Inflammatory macrophage (primary cell): Measurements from ENCODE around the gene CLCN3.
A peak's percentile ranks its signal among the peaks of the same experiment; 100 is the strongest.
"Not testable (repeated sequence)": the region's sequence is repeated elsewhere in the genome, so short reads cannot be mapped to it uniquely, and the experiment has no call there.

Experiments
- DNase-seq, 2 donors: peaks; one replicate each; pipeline ENCODE4 v3.0.0-alpha.2; 2020 to 2022

Gene CLCN3

GRCh38 chr4:169658196-169658595 is 37.8 kb downstream of the CLCN3 start:
- DNase-seq, result no peak

DNA sequence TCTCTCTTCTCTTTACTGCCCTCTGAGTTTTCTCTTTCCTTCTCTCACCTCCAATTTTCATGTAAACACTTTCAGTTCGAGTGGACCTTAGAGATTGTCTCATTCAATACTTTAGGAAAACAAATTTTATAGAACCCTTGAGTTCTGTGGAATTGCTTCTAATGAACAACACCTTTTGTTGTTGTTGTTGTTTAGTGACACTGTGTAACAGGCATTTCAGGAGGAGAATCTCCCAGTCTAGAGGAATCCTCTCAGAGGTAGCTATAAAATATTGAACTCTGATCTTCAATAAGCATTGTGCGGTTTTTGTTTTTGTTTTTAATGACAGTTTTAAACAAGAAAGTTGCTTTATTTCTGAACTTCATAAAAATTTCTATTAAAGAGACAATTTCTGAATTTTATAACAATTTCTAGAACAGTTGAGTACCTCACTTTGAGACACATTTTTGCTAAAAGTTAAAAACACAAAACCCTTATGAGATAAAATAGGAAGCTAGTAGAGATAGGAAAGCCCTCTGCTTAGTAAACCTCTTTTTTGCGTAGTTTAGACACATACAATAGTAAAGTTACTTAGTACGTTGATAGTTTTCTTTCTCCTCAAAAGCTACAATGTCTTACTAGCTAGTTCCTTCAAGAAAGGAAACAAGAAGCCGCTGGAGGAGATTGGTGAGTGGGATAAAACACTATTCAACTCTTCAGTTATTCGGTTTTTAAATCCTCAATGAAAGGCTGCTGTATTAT is 38.8 kb downstream of the CLCN3 start:
- DNase-seq, result no peak

DNA sequence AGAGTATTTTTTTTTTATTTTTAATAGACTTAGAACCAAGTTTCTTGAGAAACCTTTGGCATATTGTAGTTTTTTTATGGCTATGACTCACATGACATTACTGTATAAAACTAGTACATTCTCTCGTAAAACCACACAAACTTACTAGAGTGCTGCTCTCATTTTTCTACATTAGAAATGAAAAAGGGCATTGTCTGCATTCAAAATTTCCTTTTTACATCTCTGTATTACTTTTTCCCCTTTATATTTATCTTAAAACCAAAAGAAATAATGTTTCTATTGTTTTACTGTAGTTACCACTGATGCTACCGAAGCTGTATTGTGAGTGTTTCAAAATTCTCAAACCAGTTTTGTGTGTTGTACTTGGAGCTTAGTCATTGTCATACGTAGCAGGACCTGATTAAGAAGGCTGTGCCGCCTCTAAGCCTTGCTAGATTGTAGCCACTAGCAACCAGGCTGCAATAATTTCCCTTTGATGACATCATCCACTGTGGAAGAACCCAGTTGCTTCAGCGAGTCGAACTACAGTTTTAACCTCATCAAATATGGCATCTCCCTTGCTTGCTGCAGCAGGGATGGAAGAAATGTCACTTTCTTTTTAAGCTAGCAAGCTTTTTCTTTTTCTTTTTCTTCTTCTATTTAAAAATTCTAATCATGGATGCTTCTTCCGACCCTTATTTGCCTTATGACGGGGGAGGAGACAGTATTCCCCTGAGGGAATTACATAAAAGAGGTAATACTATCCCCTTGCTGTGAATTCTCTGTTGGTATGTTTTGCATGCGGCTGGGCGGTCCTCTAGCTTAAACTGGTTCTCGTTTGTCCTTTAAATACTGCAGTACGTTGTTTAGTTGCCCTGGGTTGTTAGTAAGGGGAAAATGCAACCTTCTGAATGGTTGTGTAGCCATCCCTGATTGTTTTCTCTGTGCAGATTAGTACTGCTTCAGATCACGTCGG is 39.6 kb downstream of the CLCN3 start:
- peak; percentile 96 to 97 for DNase-seq

DNA sequence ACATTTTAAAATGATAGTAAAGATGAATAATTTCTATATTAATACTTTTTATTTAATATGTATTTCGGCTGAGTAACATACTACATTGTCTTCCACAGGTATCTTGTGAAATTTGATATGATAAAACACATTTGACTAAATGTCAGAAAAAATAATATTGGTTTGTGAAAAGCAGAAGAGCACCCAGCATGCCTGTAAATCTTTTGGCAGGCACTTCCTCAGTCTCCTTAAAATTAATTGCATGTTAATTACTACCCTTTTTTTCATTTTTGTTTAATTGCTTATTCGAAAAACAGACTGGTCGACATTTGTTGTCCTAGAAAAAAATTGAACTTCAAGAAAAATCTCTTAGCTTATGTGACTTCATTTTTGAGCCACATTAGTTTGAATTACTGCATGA is 40.6 kb downstream of the CLCN3 start:
- no peak for DNase-seq

GRCh38 chr4:169661761-169662160 is 41.4 kb downstream of the CLCN3 start:
- no peak for DNase-seq

DNA sequence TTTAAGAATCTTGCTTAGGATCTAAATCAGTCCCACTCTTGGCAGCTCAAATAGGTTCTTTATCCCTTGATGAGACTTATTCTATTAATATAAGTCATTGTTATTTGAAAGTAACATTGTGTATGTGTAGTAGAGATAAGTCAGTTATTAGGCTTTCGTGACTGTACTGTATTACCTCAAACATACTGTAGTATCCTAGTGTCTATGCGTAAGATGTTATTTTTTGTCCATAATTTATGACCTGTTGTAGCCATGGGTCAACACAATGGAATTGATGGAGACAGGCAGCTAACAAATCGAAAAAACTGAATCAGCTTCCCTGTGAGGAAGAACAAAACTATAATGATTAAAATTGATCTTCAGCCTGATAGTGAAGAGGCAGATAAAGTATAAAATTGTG is 41.8 kb downstream of the CLCN3 start:
- DNase-seq, result no peak

DNA sequence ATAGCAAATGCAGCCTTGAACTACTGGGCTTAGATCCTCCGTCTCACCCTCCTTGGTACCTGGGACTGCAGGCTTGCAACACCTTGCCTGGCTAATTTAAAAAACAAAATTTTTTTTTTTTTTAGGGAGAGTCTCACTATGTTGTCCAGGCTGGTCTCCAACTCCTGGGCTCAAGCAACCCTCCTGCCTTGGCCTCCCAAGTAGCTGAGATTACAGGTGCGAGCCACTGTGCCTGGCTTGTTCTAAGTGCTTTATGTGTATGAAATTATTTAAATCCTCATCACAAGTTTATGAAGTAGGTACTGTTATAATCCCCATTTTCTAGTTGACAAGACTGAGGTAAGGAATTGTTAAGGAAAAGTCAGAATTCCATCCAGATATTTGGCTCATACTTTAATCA is 43.0 kb downstream of the CLCN3 start:
- no peak for DNase-seq

- no peak for DNase-seq
Measured at GRCh38 chr4:169663831-169664230, 43.5 kb downstream of the CLCN3 start.

- DNase-seq, result no peak
Measured at GRCh38 chr4:169664615-169665014, 44.2 kb downstream of the CLCN3 start.

DNA sequence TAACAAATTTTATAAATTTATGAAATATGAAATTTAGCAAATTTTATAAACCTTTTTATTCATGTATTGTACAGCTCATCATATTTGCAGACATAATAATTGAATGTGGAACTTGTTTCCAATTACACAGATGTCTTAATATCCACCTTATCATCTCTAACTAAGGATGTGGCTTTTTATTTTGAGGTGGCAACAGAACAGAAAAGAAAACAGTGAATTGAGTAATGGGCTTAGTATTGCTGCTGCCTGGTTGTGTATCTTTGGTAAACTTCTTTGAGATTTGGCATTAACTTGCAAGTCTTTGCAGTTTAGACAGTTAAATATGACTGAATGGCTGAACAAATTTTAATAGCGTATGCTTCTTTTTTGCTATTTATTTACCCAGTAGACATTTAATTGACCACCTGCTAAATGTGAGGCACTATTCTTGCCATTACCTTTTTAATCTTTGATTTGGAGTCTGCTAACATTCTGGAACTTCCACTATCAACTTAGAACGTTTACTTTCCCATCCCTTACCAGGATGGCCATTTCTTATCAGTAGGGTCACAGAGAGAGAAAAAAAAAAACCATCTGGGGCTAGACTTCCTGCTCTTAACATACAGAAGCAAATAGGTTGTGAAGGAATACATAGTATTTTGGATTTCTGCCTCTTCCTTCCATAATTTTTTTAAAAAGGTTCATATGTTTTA is 44.8 kb downstream of the CLCN3 start:
- DNase-seq, result no peak

DNA sequence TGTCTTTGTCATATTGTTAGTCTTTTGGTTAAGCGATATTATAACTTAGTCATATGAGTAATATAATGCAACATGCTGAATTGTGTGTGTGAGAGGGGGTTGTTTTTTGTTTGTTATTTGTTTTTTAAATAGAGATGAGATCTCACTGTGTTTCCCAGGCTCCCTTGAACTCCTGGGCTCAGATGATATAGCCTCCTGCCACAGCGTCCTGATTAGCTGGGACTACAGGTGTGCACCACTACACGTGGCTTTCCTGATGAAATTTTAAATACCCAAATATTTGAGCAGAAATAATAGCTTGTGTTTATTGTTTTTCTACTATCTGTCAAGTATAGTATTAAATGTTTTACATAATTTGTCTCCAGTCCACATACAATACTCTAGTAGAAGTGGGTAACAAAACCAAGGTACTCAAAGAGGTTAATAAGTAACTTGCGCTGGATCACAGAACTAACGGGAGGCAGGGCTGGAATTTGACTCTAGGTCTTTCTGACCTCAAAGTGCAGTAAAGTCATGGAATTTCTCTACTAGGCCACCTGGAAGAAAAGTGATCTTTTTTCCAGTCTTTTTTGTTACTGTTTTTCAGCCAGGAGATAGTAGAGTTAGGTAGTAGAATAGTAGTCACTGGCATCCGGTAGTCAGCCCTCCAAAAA is 47.8 kb downstream of the CLCN3 start:
- no peak for DNase-seq

DNA sequence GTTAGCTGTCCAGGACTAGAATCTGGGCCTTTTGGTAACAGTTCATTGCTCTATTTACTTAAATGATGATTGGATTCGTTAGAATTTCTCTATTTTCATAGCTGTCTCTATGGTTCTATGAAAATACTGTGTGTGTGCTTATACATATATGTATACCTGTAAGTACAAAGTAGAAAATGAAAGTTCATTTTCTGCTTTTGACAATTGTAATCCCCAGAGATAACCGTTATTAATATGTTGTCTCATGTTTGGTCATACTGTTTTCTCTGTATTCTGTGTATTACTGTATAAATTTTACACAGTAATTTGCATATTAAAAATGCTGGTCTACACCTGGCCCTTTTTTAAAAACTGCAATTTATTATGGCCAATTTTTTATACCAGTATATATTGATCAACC is 55.4 kb downstream of the CLCN3 start:
- no peak for DNase-seq

- DNase-seq, result no peak
Measured at GRCh38 chr4:169677150-169677748, 56.9 kb downstream of the CLCN3 start.

- not testable (repeated sequence) for DNase-seq
Measured at GRCh38 chr4:169678486-169678885, 58.1 kb downstream of the CLCN3 start.

- not testable (repeated sequence) for DNase-seq
Measured at GRCh38 chr4:169678951-169679591, 58.7 kb downstream of the CLCN3 start.

GRCh38 chr4:169682372-169683047 is 62.1 kb downstream of the CLCN3 start:
- peak; percentile 17 to 80 for DNase-seq

DNA sequence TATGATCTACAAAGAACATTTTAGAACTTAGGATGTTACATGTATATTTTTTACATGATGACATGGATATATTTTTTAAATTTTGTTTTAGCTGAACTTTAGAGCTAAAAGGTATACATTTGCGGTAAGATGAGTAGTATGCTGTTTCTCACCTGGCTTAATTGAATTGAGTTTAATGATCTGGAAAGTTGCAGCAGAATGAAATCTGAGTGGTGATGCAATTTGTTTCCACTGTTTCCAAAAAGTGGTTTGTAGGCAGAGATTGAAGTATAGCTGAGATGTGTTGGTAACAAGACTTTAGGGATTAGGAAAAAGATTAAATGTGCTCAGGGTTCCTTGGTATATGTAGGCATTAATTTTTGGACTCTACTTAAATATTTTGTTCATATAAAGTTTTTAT is 69.3 kb downstream of the CLCN3 start:
- DNase-seq, result no peak

- DNase-seq, result no peak
Measured at GRCh38 chr4:169690787-169691186, 70.4 kb downstream of the CLCN3 start.

GRCh38 chr4:169698331-169698730 is 78.0 kb downstream of the CLCN3 start:
- no peak for DNase-seq

DNA sequence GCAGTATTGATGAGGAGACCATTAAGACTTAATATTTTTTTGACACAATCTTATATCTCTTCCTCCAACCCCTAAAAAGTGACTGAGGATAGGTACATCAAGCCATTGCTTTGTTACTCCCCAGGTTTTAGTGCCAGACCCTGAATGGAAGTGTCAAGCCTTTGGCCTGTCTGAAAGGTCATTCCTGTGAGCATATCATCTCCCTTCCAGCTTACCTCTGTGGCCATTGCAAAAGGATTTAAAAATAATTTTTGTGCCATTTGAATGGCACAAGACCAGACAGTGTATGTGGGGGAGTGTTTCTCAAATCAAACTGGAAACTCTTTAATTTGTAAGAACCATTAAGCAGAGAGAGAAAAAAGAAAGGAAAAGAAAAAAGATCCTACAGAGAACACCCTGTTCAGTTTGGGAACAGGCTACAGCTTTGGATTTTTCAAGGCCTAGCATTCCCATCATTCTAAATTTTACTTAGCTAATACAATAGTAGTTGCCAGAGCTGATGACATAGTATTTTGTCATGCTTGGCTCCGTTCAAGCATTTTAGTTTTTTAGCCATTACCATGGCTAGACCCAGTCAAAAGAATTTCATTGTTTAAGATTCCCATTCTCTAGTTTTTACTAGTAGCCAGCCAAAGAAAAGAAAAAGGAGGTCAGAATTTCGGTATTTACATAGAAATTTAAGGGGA is 87.7 kb downstream of the CLCN3 start:
- no peak for DNase-seq

DNA sequence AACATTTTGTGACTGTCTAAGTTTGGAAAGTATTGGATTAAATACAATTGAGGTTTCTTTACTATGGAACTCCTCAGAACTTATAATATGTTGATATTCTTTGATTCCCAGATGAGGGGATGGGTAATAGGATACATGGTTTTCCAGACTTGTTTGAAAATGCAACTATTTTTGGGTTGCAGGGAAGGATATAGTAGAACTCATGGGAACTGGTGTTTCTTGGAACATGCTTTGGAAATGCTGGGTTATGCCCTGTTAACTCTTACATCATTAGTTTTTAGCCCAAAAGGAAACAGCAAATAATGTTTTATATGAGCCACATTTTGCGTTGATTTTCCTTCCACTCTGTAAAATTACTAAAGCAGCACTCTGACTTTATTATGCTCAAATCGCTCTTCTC is 95.4 kb downstream of the CLCN3 start:
- no peak for DNase-seq
